CD4-positive, alpha-beta T cell treated with Interleukin-15 for 4 hours (primary cell): ENCODE results near the gene ARVCF.

Source experiments
- DNase-seq: peaks from one replicate; pipeline ENCODE4 v3.0.0-alpha.2; 2020; ENCODE audit warnings: low spot score

ARVCF gene

GRCh38 chr22:19998991-19999820, 17.4 kb downstream of the ARVCF start:
- no peak for DNase-seq

- no peak for DNase-seq
These were observed 18.2 kb downstream of the ARVCF start for GRCh38 chr22:19998232-19998951.

GRCh38 chr22:19997561-19998231, 18.9 kb downstream of the ARVCF start:
- DNase-seq, result no peak

- DNase-seq, result no peak
These were observed 19.8 kb downstream of the ARVCF start for GRCh38 chr22:19996694-19997384.

- DNase-seq, result no peak
These were observed 20.8 kb downstream of the ARVCF start for GRCh38 chr22:19995611-19996339.

GRCh38 chr22:19994851-19995610, 21.6 kb downstream of the ARVCF start:
- no peak for DNase-seq

- DNase-seq, result no peak
These were observed 22.7 kb downstream of the ARVCF start for GRCh38 chr22:19993926-19994325.

- DNase-seq, result no peak
These were observed 23.7 kb downstream of the ARVCF start for GRCh38 chr22:19992921-19993355.

GRCh38 chr22:19992481-19992911, 24.1 kb downstream of the ARVCF start:
- no peak for DNase-seq

GRCh38 chr22:19991645-19992451, 24.8 kb downstream of the ARVCF start:
- DNase-seq, result no peak

GRCh38 chr22:19991395-19991644, 25.3 kb downstream of the ARVCF start:
- DNase-seq, result no peak

- no peak for DNase-seq
These were observed 25.8 kb downstream of the ARVCF start for GRCh38 chr22:19990609-19991394.

- no peak for DNase-seq
These were observed 26.4 kb downstream of the ARVCF start for GRCh38 chr22:19990188-19990587.

GRCh38 chr22:19989725-19990067, 26.9 kb downstream of the ARVCF start:
- no peak for DNase-seq

- DNase-seq, result no peak
These were observed 27.5 kb downstream of the ARVCF start for GRCh38 chr22:19988965-19989724.

GRCh38 chr22:19988331-19988808, 28.3 kb downstream of the ARVCF start:
- DNase-seq, result no peak

GRCh38 chr22:19987394-19988306, 29.0 kb downstream of the ARVCF start:
- no peak for DNase-seq
